HS-27A (cell line): ENCODE data around the gene MED29.

ENCODE experiments used
- DNase-seq: peaks from one replicate; pipeline ENCODE4 v3.0.0-alpha.2; 2012; ENCODE audit warnings: low read depth, missing footprints

The MED29 gene

DNA sequence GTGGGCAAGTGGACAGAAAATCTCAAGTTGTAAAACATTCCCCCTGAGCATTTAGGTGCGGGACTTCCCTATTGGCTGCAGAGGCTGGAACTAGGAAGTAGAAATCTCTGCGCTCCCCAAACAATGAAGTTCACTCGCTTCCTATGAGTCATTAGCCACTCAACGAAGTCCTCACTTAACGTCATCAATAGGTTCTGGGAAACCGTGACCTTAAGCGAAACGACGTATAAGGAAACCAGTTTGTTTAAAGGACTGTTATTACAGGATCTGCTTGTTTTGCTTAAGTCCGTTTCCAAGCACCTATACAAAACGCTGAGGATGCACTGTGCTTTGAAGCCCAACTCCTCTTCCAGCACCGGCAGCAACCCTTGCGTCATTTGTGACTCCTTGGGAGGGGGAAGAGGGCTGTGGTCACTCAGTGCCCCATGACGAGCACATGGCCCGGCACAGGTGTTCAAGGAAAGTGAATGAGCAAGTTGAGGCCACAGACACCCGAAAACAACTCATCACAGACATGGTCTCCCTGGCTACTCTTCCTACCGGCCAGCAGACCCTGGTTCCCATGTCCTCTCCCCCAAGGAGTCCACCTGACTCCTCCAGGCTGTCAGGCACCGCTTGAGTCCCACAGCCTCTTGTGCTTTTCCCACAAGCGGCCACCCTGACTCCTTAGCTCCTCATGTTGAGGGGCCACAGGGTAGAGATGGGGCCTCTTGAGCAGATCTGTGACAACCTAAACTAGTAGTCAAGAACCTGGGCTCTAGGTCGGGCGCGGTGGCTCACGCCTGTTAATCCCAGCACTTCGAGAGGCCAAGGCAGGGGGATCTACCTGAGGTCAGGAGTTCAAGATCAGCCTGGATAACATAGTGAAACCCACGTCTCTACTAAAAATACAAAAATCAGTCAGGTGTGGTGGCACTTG lies 39.8 kb downstream of the MED29 start:
- DNase-seq = no peak

DNA sequence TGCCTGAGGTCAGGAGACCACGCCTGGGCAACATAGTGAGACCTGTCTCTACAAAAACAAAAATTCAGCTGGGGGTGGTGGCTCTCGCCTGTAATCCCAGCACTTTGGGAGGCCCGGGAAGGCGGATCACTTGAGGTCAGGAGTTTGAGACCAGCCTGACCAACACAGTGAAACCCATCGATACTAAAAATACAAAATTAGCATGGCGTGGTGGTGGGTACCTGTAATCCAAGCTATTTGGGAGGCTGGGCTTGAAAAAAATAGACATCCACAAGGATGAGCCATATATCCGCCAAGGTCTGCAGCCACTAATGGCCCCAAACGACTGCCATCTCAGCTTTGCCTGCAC lies 41.5 kb downstream of the MED29 start:
- no peak for DNase-seq

DNA sequence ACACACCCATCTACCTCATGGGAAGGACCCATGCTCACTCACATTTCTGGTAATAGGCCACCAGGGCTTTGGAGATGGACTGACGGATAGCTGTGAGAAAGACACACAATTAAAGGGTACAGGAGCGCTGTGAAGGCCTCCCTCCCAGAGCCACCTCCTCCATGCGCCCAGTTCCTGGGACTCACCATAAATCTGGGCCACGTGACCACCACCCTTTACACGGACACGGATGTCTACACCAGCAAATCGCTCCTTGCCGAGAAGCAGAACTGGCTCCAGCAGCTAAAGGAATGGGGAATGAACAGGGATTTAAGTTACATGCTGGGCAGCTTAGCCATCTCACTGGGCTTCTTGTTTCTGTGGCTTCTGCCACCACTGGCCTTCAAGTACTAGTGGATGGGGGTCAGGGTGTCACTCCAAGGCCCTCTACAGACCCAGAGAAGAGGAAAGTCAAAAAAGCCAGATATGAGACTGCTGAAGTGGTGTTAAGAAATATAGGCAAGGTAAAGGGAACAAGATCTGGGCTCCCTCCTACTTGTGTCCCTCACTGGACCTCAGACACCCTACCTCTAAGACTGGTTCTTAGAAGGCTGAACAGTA lies 42.4 kb downstream of the MED29 start:
- DNase-seq = no peak

DNA sequence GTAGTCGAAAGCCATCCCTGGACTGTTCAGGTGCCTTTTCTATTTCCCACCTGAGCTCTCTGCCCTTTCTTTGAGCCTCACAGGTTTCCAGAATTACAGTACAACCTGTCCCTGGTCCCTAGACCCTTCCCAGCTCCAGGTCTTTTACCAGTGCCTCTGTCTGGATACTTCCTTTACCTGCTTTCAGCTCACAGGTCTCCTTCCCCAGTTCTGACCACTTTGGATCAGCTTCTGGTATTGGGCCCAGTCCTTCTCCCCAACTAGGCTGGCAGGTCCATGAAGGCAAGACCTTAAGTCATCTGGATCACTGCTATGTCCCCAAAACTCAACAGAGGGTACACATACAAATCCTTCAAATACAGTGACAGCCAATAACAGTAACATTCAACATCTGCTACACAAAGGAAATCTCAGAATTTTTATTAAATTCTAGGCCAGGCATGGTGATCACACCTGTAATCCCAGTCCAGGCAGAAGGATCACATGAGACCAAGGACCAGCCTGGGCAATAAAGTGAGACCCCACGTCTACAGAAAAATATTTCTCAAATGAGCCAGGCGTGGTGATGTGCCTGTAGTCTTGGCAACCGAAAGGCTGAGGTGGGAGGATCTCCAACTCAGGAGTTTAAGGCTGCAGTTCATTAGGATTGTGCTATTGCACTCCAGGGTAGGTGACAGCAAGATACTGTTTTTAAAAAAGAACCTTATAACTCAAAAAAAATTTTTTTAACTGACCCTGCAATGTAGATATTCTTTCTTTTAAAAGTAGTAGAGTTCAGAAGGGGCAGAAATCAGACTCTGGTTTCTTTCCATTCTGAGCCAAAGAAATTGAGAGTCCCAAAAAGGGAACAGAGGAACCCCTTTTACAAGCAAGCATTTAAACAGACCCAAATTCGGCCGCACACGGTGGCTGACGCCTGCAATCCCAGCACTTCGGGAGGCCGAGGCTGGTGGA lies 43.2 kb downstream of the MED29 start:
- DNase-seq = no peak

DNA sequence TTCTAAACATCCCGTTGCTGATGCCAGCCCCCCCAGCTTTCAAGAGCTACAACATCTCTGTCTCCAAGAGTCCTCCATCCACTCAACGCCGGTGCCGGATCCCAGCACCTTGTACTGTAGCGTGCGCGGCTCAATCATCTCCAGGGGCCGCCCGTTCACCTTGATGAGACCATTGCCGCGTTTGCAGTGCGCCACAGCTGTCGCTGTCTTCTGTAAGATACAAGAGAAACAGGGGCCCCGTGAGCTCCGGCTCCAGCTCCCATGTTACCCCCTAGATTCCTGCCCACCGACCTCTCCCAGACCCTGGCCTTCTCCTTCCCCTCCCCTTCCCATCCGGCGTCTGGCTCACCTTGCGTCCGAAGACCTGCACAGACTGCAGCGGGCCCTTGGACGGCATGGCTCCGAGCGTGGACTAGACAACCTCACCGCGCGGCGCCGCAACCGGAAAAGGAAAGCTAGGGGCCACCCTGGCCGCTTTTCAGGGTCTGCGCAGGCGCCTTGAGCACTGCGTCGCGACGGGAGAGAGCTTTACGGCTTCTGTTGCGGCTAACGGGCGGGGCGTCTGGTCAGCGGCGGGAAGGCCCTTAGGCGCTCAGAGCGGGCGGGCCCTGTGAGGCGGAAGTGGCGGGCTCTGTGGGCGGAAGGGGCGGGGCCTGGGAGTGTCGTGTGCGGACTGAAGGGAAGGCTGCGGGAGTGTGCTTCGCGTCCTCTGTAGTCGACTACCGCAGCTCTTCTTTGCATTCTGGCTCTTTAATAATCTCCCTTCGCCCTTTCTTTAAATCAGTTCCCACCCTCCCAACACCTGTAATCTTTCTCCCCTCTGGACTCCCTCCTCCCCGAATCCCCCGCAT lies 44.5 kb downstream of the MED29 start, which contains the start of gene RPS16:
TSS of gene RPS16 (minus strand) at position 451 of the 851 bp plus-strand sequence. CDS start at position 397, 54 bp downstream.
- peak; percentile 98 for DNase-seq

DNA sequence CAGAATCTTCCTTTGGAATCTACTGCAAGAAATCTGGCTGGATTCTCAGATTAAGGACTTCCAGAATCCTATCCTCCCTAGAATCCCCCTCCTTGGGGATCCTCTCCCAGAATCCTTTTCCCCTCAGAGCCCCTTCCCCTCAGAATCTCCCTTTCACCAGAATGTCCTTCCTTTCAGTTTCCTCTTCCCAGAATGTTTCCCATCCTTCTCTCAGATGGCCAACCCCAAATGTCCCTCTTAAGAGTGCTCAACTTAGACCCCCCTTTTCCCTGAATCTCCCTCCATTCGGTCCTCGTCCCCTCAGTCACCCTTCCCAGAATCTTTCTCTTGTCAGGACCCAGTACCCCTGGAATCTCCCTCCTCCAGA lies 45.2 kb downstream of the MED29 start:
- no peak for DNase-seq

DNA sequence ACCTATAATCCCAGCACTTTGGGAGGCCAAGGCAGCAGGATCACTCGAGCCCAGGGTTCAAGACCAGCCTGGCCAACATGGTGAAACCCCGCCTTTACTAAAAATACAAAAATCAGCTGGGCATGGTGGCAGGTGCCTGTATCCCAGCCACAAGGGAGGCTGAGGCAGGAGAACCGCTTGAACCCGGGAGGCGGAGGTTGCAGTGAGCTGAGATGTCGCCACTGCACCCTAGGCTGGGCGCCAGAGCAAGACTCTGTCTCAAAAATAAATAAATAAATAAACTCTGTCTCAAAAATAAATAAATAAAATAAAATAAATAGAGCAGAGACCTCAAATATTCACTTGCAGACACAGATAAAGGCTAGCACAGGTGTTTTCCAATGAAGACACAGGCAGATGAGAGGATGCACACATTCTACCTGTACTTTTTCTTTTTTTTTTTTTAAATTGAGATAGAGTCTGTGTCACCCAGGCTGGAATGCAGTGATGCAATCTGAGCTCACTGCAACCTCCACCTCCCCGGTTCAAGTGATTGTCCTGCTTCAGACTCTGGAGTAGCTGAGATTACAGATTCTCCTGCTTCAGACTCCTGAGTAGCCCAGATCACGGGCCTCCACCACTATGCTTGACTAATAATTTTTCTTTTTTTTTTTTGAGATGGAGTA lies 47.2 kb downstream of the MED29 start:
- DNase-seq = no peak

DNA sequence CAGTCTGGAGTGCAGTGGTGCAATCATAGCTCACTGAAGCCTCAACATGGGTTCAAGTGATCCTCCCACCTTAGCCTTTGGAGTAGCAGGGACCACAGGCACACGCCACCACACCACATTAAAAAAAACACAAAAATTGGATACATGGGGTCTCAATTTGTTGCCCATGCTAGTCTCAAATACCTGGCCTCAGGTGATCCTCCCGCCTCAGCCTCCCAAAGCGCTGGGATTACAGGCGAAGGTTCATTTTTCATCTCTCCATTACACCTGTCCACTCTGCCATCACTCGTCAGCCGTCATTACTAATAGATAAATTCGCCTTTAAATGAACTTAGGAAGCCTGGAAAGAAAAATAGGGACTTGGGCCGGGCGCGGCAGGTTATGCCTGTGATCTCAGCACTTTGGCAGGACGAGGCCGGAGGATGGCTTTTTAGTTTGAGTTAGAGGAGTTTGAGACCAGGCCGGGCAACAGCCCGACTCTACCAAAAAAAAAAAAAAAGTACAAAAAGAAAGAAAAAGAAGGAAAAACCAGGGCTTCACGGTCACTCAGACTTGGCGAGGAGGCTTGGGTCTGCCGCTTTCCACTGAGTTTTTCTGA lies 53.5 kb downstream of the MED29 start:
- DNase-seq = no peak

DNA sequence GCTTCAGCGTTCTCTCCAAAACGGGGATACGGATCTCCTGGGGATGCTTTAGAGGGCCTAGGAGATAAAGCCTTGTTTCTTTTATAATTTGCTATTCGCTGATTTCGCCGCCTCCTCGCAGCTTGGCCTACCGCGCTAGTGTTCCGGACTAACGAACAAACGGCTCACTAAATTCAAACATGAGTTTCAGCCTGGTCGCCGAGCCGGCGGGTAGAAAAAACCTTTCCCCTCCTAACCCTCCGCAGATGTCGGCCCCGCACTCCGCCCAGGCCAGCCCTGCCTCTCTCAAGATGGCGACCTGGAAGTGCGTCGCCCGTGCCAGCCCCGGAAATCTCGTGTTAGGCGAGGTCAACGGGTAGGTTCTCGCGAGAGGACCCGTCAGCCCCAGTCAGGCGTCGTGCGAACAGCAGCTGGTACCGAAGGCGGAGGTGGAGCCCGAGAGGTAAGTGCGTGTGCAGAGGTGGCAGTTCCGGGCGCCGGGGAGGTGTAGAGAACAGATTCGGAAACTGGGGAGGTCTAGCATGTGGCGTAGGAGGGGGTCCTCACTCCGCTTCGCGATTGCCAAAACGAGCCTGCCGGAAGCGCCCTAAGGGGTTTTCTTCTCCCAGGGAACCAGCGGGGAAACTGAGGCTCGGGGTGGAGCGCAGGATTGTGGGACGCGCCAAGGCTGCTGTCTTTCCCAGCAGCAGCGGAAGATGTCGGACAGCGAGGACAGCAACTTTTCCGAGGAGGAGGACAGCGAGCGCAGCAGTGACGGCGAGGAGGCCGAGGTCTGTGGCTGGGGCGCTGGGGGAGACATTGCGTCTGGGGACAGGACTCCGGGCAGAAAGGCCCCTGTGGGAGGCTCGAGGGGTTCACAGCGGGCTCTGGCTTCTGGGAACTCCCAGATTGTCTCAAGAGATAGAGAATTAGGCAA lies 54.3 kb downstream of the MED29 start, which contains the start of gene SUPT5H:
TSS of gene SUPT5H (plus strand) at position 387 of the 916 bp plus-strand sequence. CDS start at position 696, 309 bp downstream.
- DNase-seq = peak; percentile 99

DNA sequence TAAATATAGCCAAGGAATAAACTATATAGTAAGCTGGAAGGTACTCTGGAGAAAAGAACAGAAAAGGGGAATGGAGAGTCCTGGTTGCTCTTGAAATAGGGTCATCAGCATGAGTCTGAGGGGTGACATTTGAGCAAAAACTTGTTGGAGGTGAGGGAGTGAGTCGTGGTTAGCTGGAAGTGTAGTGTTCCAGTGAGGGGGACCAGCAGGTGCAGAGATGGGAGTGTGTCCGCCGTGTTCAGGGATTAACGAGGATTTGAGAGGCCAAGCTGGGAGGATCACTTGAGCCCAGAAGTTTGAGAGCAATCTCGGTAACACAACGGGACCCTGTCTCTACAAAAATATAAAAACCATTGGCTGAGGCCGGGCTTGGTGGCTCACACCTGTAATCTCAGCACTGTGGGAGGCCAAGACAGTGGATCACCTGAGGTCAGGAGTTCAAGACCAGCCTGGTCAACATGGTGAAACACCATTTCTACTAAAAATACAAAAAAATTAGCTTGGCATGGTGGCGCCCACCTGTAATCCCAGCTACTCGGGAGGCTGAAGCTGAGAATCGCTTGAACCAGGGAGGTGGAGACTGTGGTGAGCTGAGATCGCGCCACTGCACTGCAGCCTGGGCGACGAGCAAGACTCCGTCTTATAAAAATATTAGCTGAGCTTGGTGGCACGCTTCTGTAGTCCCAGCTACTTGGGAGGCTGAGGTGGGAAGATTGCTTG lies 55.3 kb downstream of the MED29 start:
- no peak for DNase-seq

DNA sequence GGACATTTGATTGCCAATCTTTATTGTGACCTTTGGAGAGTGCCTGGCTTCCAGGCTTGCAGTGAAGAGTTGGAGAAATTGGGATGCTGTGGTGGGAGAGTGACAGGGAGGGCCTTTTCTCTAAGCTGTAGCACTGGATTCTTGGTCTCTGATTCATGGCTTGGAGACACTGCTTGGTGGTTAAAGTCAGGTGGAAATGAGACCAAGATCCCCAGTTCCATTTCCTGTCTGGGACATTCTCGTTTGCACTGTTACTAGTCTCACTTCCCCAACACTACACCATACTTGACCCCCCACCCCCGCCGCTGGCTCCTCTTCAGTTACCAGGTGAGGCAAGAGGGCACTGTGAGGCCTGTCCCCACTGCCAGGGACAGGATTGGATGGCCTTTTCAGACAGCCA lies 57.1 kb downstream of the MED29 start:
- no peak for DNase-seq

DNA sequence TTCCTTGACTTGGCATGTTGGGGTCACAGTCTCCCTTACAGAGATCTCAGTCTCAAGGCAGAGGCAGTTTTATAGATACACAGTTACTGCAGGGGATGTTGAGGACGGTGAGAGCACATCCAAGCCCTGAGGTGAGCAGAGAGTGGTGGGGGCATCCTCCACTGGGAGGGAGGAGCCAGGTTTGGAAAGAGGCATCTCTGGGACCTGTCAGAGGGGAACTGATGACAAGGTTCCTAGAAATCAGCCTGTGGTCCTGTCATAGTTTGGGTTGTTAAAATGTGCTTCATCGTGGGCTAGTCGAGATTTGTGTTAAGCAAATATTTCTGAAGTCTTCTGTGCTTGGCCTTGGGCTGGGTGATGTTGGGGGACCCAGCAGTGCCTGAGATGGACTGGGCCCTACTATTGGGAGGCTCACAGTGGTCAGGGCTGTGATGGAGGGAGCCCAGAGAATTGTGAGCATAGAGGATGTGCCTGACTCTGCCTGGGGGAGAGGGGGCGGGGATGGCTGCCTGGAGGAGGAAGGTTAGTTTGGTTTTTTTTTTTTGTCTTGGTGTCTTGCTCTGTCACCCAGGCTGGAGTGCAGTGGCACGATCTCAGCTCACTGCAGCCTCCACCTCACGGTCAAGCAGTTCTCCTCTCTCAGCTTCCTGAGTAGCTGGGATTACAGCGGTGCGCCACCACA lies 58.1 kb downstream of the MED29 start:
- no peak for DNase-seq
